Testis (tissue), 2 donors: ENCODE measurements around the gene LNPEP.

Source experiments
- POLR2A ChIP-seq: fragments of 450-650 bp; IDR thresholded peaks from one replicate; pipeline ENCODE4 v1.6.1; 2017; ENCODE audit warnings: antibody characterized with exemption, mild to moderate bottlenecking, moderate library complexity
- TF ChIP-seq, protein P1 (sequence below), 3 experiments: fragments of 450-650 bp in 2 of 3; fragments of 200-600 bp in 1 of 3; sonication (generic) in 1 of 3; IDR thresholded peaks; one replicate each; pipeline ENCODE4 v1.5.1; 2016 to 2019; ENCODE audit warnings: antibody characterized with exemption in 3 of 3, mild to moderate bottlenecking in 2 of 3, moderate library complexity in 1 of 3

DNA sequence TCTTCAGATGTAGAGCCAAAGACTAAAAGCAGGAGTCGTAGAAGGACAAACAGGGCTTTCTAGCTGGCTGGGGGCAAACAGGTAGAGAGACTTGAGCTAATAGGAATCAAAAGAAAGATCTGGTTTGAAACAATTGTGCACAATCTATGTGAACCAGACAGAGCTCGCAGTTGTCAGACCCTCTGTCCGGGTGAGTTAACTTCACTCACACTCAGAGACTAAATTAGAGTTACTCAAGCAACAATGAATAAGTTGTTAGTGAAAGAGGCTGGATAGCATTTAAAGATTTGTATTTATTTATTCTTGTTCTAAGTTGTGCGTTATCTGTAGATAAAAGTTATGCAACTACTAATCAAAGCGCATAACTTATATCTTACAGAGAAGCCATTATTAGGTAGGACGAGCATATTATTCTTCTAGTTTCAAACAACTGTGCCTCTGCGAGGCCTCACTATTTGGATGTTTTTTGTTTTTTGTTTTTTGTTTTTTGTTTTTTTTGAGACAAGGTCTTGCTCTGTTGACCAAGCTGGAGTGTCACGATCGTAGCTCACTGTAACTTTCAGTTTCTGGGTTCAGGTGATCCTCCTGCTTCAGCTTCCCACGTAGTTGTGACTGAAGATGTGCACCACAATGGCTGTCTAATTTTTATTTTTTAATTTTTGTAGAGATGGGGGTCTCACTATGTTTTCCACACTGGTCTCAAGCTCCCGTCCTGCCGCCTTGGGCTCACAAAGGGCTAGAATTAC, 13.2 kb upstream of the LNPEP start:
- TF ChIP-seq, protein P1, sequence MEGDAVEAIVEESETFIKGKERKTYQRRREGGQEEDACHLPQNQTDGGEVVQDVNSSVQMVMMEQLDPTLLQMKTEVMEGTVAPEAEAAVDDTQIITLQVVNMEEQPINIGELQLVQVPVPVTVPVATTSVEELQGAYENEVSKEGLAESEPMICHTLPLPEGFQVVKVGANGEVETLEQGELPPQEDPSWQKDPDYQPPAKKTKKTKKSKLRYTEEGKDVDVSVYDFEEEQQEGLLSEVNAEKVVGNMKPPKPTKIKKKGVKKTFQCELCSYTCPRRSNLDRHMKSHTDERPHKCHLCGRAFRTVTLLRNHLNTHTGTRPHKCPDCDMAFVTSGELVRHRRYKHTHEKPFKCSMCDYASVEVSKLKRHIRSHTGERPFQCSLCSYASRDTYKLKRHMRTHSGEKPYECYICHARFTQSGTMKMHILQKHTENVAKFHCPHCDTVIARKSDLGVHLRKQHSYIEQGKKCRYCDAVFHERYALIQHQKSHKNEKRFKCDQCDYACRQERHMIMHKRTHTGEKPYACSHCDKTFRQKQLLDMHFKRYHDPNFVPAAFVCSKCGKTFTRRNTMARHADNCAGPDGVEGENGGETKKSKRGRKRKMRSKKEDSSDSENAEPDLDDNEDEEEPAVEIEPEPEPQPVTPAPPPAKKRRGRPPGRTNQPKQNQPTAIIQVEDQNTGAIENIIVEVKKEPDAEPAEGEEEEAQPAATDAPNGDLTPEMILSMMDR (IDR thresholded peaks at IDR 0.05) = no peak
- no peak for TF ChIP-seq POLR2A
